ENCODE data around the gene DMBX1.

The DMBX1 gene

DNA sequence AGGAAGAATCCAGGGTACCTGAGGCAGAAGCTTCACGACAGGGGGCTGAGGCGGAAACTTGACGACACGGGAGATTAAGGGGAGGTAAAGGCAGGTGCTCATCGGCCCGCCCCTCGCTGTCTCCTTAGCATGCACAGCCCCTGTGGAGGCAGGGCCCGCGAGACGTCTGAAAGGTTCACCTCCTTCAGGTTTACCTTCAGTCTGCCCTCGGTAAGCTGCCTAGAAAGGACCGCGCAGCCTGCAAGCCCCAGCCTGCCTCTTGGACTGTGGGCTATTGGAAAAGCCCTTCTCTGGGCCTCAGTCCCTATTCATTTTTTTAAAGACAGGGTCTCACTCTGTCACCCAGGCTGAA is 33.3 kb downstream of the DMBX1 start:
- in situ Hi-C loops (cut with MboI; ENCODE audit: low sequenced_read_pairs): no loop called here

DNA sequence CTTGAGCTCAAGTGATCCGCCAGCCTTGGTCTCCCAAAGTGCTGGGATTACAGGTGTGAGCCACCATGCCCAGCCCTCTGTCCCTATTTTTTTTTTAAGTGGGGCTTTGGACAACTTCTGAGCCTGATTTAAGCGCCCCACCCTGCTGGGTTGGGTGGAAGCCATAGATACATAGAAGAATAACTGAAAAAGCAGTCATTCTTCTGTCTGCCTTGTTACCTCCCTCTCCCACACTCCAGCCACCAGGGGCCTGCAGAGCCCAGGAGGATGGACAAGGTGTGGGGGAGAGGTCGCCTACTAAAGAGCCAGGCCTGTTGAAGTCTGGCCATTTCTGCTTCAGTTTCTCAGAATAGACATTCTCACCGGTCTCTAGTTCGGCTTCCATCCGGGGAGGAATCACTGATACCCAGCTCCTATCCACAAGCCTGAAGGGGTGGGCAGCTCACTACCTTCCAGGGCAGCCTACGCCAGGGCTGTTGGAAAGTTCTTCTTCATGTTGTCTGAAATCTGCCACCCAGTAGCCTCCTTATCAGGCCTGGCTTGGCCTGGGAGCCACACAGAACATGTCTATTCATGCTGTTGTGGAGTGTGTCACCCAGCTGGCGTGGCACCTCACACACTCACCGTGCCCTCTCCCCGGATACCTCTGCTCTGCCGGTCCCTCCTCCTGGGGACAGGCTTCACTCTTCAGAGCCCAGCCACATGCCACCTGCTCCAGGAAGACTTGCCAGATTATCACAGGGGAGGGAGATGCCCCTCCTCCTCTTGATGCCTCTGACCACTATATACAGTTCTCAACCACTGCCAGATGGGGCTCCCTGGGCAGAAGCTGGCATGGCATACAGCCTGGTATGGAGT is 34.1 kb downstream of the DMBX1 start:
- in situ Hi-C loops (cut with MboI; ENCODE audit: low sequenced_read_pairs): no loop called here

DNA sequence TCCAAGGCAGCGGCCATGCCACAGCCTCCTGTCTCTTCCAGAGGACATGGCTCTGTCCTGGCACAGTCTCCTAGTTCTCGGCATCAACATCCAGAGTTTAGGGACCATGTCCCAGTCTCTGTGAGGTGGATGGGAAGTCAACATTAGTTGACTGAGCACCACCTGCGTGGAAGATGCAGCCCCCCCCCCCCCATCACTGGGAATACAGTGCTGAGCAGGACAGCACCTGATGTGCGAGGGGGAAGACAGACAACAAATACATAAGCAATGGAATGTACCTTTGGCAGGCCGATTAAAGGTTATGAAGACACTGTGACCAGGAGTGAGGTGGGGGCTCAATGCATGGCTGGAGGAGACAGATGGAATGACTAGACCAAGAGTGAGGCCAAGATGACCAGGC is 35.2 kb downstream of the DMBX1 start:
- in situ Hi-C loops (cut with MboI; ENCODE audit: low sequenced_read_pairs): loop anchor here (25.0 kb wide), 1 partner anchor 113 kb away; no protein-coding TSS in a partner anchor

DNA sequence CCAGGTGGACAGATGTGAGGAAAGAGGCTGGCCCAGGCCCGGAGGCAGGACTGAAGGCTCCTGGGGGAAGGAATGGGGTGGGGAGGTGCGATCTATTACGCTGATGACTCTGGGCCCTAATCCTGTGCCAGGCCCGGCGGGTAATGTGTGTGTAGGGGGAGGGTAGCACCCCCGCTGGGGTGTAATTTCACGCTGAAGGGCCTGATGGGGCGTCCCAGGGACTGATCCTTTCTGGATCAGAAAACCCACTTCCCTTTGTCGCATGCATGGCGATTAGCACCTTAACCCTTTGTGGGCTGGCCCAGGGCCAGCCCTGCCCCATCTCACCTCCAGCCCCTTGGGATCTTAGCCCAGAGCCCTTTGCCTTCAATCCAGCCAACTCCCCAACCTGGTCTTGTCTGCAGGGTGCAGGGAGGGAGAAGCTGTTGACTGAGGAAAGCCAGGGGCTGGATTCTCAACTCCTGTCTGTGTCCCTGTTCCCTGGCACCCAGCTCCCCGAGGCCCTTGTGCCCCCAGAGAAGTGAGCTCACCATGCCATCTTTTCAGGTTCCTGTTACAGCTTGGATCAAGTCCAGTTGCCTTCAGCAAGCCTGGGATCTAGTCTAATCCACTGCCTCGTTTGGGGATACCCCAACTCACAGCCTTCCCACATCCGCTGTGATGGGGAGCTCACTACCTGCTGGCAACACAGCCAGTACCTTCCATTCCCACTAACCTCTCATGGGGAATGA is 35.8 kb downstream of the DMBX1 start:
- in situ Hi-C loops (cut with MboI; ENCODE audit: low sequenced_read_pairs): loop anchor here (25.0 kb wide), 1 partner anchor 113 kb away; no protein-coding TSS in a partner anchor

DNA sequence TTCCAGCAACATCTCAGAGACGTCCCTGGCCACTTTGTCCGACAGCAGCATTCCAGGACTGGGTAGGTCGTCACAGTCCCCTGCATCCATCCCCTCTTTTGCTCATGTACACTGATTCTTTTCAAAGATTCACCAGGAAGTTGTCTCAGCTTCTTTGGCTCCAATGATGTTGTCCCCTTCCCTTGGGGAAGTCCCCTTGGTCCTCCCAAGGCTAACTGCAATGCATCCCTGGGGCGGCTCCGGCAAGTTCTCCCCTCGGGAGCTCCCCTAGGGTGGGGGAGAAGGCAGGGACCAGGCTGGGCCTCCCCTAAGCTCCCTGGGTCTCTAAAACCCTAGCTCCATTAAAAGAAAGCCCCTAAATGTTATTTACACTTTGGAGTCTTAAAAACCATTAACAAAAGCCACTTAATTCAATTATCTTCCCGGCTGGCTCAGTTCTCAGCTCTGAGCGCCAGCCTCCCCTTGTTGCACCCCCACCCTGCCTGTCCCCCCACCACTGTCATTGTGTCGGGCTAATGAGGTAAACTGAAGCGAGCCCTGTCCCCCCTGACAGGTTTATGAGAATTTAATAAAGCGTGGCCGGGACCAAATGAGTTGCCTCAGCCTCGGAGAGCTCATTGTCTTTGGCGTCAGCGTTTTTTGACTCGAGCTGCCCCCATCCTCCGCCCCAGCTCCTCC is 36.5 kb downstream of the DMBX1 start:
- in situ Hi-C loops (cut with MboI; ENCODE audit: low sequenced_read_pairs): loop anchor here (25.0 kb wide), 1 partner anchor 114 kb away; no protein-coding TSS in a partner anchor

DNA sequence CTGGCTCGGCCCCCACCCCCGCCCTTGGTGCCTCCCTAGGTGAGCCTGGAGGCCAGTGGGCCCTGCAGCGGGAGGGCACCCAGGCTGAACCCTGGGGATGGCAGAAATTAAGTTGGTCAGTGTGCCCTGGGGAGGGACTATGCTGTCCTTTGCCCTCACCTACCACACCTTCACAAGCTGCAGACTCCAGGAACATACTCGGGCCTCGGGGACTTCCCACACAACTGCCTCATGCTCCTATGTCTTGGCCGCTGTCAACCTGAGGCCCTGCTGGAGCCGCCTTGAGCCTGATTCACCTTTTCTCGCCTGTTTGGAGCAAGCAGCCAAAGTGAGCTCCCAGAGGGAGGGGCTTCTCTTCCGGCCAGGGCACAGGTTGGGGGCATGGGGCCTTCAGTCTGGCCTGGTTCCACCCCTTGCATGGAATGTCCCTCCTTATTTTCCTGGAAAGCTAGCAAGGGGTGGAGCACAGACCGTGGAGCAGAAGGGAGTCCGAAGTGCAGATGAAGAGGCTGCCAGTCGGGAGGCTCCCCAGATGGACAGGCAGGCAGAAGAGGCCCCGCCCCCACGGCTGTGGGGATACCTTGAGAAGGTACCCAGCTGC is 37.2 kb downstream of the DMBX1 start:
- in situ Hi-C loops (cut with MboI; ENCODE audit: low sequenced_read_pairs): loop anchor here (25.0 kb wide), 1 partner anchor 114 kb away; no protein-coding TSS in a partner anchor

DNA sequence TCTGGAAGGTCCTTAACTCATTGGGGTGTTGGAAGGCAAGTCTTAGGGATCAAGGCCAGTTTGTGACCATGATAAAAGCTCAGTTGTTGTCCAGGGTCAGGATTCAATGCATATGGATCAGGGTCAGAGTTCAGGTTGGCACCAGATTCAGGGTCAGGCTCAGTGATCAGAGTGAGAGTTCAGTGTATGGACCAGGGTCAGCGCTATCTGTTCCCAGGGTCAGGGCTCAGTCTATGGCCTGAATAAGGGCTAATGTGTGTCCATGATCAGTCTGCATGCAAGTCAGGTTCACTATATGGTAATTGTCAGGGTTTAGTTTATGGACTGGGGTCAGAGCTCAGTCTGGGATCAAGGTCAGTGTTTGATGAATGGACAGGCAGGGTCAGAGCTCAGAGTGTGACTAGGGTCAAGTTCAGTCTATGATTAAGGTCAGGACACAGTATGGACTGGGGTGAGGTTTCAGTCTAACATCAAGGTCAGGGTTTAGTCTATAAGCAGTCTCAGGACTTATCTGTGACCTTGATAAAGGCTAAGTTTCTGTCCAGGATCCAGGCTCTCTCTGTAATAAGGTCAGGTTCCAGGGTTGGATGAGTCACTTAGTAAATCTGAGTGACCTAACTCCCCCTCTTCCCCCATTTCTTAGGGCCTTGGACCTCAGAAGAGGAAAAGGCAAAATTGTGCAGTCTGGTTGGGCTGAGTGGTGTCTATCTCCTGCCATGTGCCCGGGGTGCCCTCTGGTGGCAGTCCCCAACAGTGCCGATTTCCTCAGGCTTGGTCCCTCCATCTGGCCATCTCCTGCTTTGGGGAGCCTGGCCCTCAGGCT is 38.0 kb downstream of the DMBX1 start:
- in situ Hi-C loops (cut with MboI; ENCODE audit: low sequenced_read_pairs): loop anchor here (25.0 kb wide), 1 partner anchor 115 kb away; no protein-coding TSS in a partner anchor

DNA sequence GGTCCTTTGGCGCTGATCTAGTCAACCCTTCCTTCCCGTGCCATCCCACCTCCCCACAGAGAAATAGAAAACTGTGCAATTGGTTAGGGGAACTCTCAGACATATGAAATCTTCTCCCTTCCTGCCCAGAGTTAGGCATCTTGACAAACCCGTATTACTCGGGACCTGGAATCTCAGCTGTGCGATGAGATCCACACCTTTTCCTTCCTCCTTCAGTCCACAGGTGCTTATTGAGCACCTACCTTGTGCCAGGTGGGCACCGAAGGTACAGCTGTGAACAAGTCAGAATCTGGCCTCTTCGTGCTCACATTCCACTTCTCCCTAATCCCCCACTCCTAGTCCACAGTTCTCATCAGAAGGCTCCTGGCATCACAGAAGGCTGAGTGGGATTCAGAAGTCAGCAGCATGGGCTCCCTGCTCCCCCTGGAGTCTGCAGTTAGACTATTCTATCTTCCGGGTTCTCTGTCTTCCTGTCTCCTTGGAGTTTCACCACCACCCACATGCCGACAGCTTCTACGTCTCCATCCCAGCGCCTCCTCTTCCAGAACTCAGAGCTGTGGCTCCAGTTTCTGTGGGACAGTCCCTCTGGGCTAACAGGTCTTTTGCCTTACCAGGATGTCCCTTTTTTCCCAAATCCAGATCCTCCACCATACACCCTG is 38.8 kb downstream of the DMBX1 start:
- in situ Hi-C loops (cut with MboI; ENCODE audit: low sequenced_read_pairs): loop anchor here (25.0 kb wide), 1 partner anchor 116 kb away; no protein-coding TSS in a partner anchor

DNA sequence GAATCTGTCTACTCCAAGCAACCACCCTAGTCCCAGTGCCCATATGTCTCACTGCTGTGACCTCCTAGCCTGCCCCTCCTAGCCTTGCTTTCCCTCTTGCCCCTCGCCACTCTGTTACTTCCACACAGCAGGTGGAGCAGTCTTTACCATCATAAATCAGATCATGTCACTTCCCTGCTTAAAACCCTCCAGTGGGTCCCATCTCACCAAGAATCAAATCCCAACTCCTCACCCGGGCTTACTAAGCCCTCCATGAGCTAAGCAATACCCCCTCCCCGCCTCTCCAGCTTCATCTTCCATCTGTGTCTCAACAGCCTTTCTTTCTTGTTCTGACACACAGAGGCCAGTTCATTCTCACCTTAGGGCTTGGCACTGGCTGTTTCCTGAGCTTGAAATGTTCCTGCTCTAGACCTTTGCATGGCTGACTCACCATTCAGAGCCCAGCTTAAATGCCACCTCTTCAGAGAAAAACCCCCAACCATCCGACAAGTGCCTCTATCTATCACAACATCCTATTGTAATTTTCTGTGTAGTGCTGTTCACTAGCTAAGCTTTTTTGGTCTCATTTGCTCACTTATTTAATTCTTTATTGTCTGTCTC is 39.5 kb downstream of the DMBX1 start:
- in situ Hi-C loops (cut with MboI; ENCODE audit: low sequenced_read_pairs): loop anchor here (25.0 kb wide), 1 partner anchor 117 kb away; no protein-coding TSS in a partner anchor

DNA sequence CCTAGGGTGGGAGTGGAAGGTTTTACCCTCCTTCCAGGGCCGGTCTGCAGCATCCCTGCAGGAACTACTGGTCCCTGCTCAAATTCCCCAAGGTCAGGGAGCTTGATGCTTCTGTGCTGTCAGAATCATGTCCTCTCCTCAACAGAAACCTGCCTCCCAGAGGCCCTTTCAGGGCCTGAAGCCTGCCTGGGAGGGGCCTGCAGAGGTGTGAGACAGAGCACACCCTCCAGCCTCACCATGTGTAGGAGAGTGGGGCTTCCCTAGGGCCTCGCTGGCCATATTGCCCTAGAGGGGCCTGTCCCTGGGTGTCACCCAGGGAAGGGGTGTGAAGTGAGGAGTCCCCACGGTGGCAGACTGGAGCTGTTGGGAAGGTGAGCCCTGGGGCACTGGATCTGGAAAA is 40.7 kb downstream of the DMBX1 start:
- in situ Hi-C loops (cut with MboI; ENCODE audit: low sequenced_read_pairs): loop anchor here (25.0 kb wide), 1 partner anchor 118 kb away; no protein-coding TSS in a partner anchor

DNA sequence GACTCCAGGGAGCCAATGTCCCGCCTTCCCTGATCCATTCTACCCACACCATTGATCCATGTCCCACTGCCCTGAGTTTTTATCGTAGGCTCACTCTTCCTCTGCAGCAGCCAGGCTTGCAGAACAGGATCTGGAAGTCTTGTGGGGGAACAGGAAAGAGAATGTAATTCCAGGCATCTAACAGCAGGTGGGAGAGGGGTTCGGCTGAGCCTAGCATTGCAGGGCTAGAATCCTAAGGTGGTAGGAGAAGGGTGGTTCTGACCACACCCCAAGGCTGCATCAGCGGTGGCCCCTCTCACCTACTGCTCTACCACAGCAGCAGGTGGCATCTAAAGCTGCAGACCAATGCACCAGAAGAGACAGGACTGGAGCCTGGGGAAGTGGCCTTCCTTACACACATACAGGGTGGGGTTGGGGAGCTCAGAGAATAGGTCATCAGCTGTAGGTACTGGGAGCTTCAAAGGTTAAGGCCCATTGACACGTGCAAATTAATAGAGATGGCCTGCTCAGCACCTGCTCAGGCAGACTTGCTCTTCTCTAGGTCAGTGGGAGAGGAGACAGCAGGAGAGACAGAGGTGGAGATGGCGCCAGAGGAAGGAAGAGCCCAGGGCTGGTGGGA is 41.3 kb downstream of the DMBX1 start:
- in situ Hi-C loops (cut with MboI; ENCODE audit: low sequenced_read_pairs): loop anchor here (25.0 kb wide), 1 partner anchor 119 kb away; no protein-coding TSS in a partner anchor

DNA sequence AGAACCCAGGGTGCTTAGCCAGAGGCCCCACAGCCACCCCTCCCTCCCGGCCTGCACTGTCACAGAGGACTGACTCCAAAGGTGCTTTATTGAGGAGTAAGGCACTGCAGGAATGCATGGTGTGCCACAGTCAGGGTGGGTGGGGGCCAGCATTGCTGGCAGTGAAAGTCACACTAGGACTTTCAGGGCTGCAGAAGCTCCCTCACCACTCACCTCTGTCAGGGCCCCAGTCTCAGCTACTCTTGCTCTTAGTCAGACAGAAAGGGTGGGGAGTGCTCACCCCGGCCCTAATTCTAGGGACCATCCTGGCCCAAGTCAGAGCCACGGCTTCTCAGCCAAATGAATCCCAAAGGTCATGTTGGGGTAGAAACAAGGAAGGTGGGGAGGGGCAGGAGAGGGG is 42.5 kb downstream of the DMBX1 start:
- in situ Hi-C loops (cut with MboI; ENCODE audit: low sequenced_read_pairs): loop anchor here (25.0 kb wide), 1 partner anchor 120 kb away; no protein-coding TSS in a partner anchor

DNA sequence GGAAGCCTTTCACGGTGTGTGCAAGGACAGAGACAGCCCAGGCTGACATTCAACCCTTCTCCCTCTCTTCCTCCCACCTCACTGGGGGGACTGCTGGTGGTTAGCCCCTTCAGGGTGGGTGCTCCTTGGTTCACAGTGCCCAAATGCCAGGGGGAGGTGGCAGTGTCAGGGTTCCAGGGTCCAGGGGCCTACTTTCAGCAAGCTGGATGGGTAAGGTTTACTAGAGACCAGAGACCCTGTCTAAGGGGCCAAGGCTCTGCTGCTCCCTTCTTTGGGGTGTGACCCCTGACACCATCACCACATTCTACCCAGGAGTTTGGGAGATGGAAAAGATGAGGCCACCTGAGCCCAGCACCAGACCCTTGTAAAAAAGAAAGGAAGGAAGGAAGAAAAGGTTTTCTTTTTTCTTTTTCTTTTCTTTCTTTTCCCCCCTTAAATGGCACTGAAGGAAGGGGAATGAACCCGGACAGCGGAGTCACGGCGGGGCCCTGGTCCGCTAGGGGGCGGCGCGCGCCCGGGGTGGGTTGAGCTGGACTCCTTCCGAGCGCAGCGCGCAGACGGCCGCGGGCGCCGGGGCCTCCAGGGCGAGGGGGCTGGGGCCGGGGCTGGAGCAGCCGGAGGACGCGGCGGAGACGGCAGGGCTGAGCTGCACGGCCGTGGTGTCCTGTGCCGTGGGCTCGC is 43.0 kb downstream of the DMBX1 start:
- in situ Hi-C loops (cut with MboI; ENCODE audit: low sequenced_read_pairs): loop anchor here (25.0 kb wide), 1 partner anchor 120 kb away; no protein-coding TSS in a partner anchor

DNA sequence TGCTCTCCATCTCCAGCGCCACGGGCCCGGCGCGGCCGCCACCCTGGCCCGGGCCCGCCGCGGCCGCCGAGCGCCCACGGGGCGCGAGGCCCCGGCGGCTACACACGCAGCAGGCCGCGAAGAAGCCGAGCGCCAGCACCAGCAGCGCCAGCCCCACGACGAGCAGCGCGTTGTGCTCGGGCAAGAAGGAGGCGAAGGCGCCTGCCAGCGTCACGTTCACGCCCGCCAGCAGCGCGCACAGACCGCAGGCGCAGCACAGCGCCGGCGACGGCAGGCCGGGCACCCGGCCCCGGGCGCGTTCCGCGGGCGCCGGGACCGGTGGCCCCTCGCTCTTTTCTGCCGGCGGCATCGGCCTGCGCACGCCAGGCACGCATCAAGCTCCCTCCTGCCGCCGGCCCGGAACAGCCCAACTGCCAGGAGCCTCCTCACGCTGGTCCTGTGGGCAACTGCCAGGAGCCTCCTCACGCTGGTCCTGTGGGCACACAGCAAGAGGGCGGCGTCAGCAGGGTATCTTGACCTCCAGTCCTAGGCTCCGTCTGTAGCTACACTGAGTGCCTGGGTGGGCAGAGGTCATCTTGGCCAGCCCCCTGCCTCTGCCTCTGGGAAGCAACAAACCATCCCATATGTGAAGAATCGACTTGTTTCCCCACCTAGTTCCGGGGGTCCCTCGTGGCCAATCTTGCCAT is 43.7 kb downstream of the DMBX1 start:
- in situ Hi-C loops (cut with MboI; ENCODE audit: low sequenced_read_pairs): loop anchor here (25.0 kb wide), 1 partner anchor 121 kb away; no protein-coding TSS in a partner anchor

DNA sequence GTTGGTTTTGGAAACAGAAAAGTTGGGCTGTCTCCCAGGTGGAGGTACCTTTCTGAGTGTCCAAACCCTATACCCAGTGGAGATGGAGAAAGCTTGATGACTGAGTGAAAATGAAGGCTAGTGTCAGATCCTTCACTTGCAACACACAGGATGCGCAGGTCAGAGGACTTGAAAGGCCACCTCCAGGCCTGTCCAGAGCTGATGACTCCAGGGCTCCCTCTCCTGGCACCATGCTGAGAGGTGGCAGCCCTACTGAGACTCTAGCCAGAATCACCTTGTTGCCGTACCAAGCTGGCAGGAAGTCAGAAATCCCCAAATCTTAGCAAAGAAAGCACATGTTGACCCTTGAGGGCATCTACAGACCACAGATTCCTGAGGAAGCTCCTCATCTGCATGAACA is 45.4 kb downstream of the DMBX1 start:
- in situ Hi-C loops (cut with MboI; ENCODE audit: low sequenced_read_pairs): loop anchor here (25.0 kb wide), 1 partner anchor 123 kb away; no protein-coding TSS in a partner anchor

DNA sequence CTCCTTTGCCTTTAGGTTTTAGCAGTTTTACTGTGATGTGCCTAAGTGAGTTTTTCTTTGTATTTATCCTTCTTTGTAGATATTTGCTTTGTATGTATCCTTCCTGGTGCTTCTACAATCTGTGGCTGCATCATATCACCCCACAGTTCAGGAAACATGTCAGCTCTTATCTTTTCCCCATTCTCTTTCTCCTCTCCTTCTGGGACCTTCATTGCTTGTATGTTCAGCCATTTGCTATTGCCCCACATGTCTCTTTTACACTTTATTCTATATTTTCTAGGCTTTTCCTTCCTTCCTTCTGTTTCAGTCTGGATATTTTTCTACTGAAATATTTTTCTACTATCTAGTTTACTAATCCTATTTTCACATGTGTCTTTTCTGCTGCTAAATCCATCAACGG is 46.9 kb downstream of the DMBX1 start:
- in situ Hi-C loops (cut with MboI; ENCODE audit: low sequenced_read_pairs): loop anchor here (25.0 kb wide), 1 partner anchor 124 kb away; no protein-coding TSS in a partner anchor

DNA sequence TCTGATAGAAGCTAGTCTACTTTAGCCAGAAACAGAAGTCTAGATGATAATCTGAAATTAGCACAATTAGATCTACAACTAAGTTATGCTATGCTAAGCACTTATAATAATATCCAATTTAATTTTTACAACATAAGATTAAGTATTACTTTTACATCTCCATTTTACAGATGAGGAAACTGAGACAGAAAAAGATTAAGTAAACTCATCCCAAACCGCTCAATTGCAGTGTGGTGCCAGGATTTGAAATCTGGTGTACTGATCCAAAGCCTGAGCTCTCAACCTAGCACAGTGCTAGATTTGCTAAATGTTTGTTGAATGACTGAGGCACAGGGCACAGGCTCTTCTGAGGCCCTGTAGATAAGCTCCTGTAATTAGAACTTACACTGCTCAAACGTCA is 48.0 kb downstream of the DMBX1 start:
- in situ Hi-C loops (cut with MboI; ENCODE audit: low sequenced_read_pairs): loop anchor here (25.0 kb wide), 1 partner anchor 125 kb away; no protein-coding TSS in a partner anchor
